ENCODE data around the gene CAVIN2. TPM values are rescaled to one million over a fixed set of nuclear protein-coding genes. Genes with fewer than 3 reads are reported as not detected.

The CAVIN2 gene
- 4.4 TPM for total RNA-seq (ENCODE audit: unreplicated experiment)
- long read RNA-seq, partial matches to known transcripts = 0 of 4 reads
- long read RNA-seq, other reads (novel, unspliced or antisense) = 1 of 4 reads

GRCh38 chr2:191846515-191847476, at the start of gene CAVIN2:
Gene CAVIN2 (minus strand): TSS chr2:191847088. CDS start chr2:191846925, 163 bp downstream.
- H3K27ac Mint-ChIP-seq (ENCODE audit: unreplicated experiment) = peak within 1 kb of the TSS; percentile 9
- peaks cover 37% of the 10 kb centered on the region for H3K4me1 Mint-ChIP-seq (ENCODE audit: unreplicated experiment)
- H3K9me3 Mint-ChIP-seq (ENCODE audit: unreplicated experiment) = no peaks in the 10 kb centered on the region
- no peak within 1 kb of the TSS for H3K4me3 Mint-ChIP-seq (ENCODE audit: unreplicated experiment)
- DNase-seq (ENCODE audit: low spot score) = no peak
- H3K27me3 Mint-ChIP-seq (ENCODE audit: unreplicated experiment) = peaks cover 1% of the 10 kb centered on the region
- no peaks in the 10 kb centered on the region for H3K36me3 Mint-ChIP-seq (ENCODE audit: low read depth, unreplicated experiment)
- no peak for TF ChIP-seq CTCF (IDR thresholded peaks at IDR 0.05; ENCODE audit: unreplicated experiment)

- no peak for TF ChIP-seq CTCF (IDR thresholded peaks at IDR 0.05; ENCODE audit: unreplicated experiment)
- no peak for DNase-seq (ENCODE audit: low spot score)
- H3K27me3 Mint-ChIP-seq (ENCODE audit: unreplicated experiment) = no peaks in the 10 kb centered on the region
- peaks cover 5% of the 10 kb centered on the region for H3K4me1 Mint-ChIP-seq (ENCODE audit: unreplicated experiment)
- H3K27ac Mint-ChIP-seq (ENCODE audit: unreplicated experiment) = no peak overlapping the region
- H3K9me3 Mint-ChIP-seq (ENCODE audit: unreplicated experiment) = no peaks in the 10 kb centered on the region
- H3K4me3 Mint-ChIP-seq (ENCODE audit: unreplicated experiment) = no peak overlapping the region
- peaks cover 6% of the 10 kb centered on the region for H3K36me3 Mint-ChIP-seq (ENCODE audit: low read depth, unreplicated experiment)
Measured at GRCh38 chr2:191895743-191896142, 48.9 kb upstream of the CAVIN2 start.

- H3K4me1 Mint-ChIP-seq (ENCODE audit: unreplicated experiment) = peaks cover 5% of the 10 kb centered on the region
- no peak for TF ChIP-seq CTCF (IDR thresholded peaks at IDR 0.05; ENCODE audit: unreplicated experiment)
- peaks cover 3% of the 10 kb centered on the region for H3K36me3 Mint-ChIP-seq (ENCODE audit: low read depth, unreplicated experiment)
- H3K9me3 Mint-ChIP-seq (ENCODE audit: unreplicated experiment) = no peaks in the 10 kb centered on the region
- H3K27ac Mint-ChIP-seq (ENCODE audit: unreplicated experiment) = no peak overlapping the region
- no peak overlapping the region for H3K4me3 Mint-ChIP-seq (ENCODE audit: unreplicated experiment)
- no peaks in the 10 kb centered on the region for H3K27me3 Mint-ChIP-seq (ENCODE audit: unreplicated experiment)
- DNase-seq (ENCODE audit: low spot score) = no peak
Measured at GRCh38 chr2:191895195-191895594, 48.3 kb upstream of the CAVIN2 start.

GRCh38 chr2:191894681-191895147, 47.8 kb upstream of the CAVIN2 start:
- H3K27ac Mint-ChIP-seq (ENCODE audit: unreplicated experiment) = no peak overlapping the region
- no peak for TF ChIP-seq CTCF (IDR thresholded peaks at IDR 0.05; ENCODE audit: unreplicated experiment)
- no peak for DNase-seq (ENCODE audit: low spot score)
- peaks cover 5% of the 10 kb centered on the region for H3K4me1 Mint-ChIP-seq (ENCODE audit: unreplicated experiment)
- H3K36me3 Mint-ChIP-seq (ENCODE audit: low read depth, unreplicated experiment) = peaks cover 3% of the 10 kb centered on the region
- H3K27me3 Mint-ChIP-seq (ENCODE audit: unreplicated experiment) = no peaks in the 10 kb centered on the region
- no peak overlapping the region for H3K4me3 Mint-ChIP-seq (ENCODE audit: unreplicated experiment)
- H3K9me3 Mint-ChIP-seq (ENCODE audit: unreplicated experiment) = no peaks in the 10 kb centered on the region

GRCh38 chr2:191892391-191892790, 45.5 kb upstream of the CAVIN2 start:
- Mint-ChIP-seq H3K27me3 (ENCODE audit: unreplicated experiment) (no peaks in the 10 kb centered on the region), H3K4me3 (ENCODE audit: unreplicated experiment) (no peak overlapping the region), H3K4me1 (ENCODE audit: unreplicated experiment) (no peaks in the 10 kb centered on the region), H3K36me3 (ENCODE audit: low read depth, unreplicated experiment) (peaks cover 3% of the 10 kb centered on the region), H3K9me3 (ENCODE audit: unreplicated experiment) (no peaks in the 10 kb centered on the region), H3K27ac (ENCODE audit: unreplicated experiment) (no peak overlapping the region)
- DNase-seq (ENCODE audit: low spot score) = no peak
- TF ChIP-seq CTCF (IDR thresholded peaks at IDR 0.05; ENCODE audit: unreplicated experiment) = no peak
